Measurements from ENCODE around the gene SPARCL1. TPM values are rescaled to one million over a fixed set of nuclear protein-coding genes. Genes with fewer than 3 reads are reported as not detected.
"Not testable (repeated sequence)": the region's sequence is repeated elsewhere in the genome, so short reads cannot be mapped to it uniquely, and the experiment has no call there.

The SPARCL1 gene
- polyA plus RNA-seq (ENCODE audit: insufficient read length), result 183 TPM

- DNase-seq, result peak; percentile 84
These were observed at the start of gene SPARCL1 for GRCh38 chr4:87529187-87529586. SPARCL1 (minus strand) TSS chr4:87529376; CDS start chr4:87499574, 29,802 bp downstream.

GRCh38 chr4:87575983-87576382 lies 46.8 kb upstream of the SPARCL1 start:
- no peak for DNase-seq

- no peak for DNase-seq
These were observed 46.2 kb upstream of the SPARCL1 start for GRCh38 chr4:87575408-87575807.

- DNase-seq, result no peak
These were observed 45.8 kb upstream of the SPARCL1 start for GRCh38 chr4:87574996-87575395.

- DNase-seq, result not testable (repeated sequence)
These were observed 45.2 kb upstream of the SPARCL1 start for GRCh38 chr4:87574376-87574775.

DNA sequence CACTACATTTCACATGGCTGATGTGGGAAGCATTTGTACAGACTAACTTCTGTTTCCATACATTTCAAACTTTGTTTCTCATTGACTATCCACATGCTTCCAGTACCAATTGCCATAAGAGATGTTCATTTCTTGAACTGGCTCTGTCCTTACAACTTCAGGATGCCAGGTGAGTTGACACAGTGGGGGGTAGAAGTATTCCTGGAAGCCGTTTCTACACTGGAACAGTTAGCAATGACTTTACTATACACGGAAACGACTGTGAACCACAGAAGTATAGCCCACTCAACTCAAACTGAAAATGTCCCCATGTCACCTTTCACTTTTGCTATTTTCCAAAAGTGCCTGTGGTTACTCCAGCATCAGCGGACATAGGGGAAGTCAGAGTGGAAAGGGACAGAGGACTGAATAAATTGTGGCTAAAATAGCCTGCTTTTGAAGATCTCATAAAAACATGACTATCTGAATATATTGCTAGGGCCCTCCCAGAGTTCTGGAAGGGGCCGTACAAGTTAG lies 41.2 kb upstream of the SPARCL1 start:
- DNase-seq, result no peak

GRCh38 chr4:87567191-87567590 lies 38.0 kb upstream of the SPARCL1 start:
- DNase-seq, result no peak

DNA sequence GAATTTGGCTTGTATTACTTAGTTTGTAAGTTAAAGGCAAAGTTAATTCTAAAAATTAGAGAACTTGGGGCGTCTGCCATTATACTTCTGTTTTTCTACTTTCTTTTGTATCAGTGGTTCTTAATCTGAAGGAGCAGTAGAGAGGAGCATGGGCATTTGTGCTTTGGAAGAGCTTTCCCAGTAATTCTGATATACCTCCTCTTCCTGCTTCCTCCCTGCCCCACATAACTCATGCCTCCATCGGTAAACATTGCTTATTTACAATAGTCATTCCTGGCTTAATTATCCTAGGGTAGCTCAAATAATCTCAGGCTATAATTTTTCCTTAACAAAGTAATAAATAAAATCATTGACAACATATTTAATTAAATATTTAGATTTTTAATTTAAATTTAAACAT lies 37.1 kb upstream of the SPARCL1 start:
- no peak for DNase-seq

GRCh38 chr4:87565746-87566145 lies 36.6 kb upstream of the SPARCL1 start:
- DNase-seq, result no peak

DNA sequence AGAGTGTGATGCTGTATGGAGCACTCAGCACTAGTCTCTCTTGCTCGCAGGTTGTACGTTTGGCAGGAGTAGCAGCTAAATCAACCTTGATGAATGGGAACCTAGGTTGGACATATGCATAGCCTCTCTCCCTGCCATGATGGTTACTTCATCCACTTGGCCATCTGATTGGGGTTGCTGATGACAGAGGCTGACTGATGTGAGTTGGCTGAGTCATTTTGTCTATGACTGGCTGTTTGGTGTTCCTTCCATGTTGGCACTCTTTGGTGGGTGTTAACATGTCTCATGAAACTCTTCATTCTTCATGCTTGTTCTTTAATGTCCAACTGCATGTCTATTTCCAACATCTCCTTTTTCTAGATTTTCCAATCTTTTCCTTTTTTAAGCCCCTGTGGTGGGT lies 31.6 kb upstream of the SPARCL1 start:
- DNase-seq, result no peak

GRCh38 chr4:87559090-87559837 lies 30.1 kb upstream of the SPARCL1 start:
- no peak for DNase-seq

GRCh38 chr4:87557348-87557747 lies 28.2 kb upstream of the SPARCL1 start:
- DNase-seq, result no peak

GRCh38 chr4:87555773-87556619 lies 26.8 kb upstream of the SPARCL1 start:
- DNase-seq, result no peak

- DNase-seq, result no peak
These were observed 24.0 kb upstream of the SPARCL1 start for GRCh38 chr4:87553182-87553581.

DNA sequence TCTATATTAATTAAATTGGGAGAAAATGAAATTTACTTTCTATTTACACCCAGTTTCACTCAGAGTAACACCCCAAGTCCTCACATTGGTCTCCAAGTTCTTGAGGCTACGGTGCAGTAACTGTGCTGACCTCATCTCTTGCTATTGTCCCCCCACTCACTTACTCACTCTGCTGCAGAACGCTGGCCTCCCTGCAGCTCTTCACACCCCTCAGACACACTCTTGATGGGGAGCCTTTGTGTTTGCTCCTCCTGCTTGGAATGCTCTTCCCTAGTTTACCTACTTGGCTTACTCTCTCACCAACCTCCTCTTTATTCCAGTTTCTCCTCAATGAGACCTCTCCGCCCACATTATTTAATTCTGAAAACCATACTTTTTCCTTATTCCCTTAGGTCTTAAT lies 22.2 kb upstream of the SPARCL1 start:
- no peak for DNase-seq

DNA sequence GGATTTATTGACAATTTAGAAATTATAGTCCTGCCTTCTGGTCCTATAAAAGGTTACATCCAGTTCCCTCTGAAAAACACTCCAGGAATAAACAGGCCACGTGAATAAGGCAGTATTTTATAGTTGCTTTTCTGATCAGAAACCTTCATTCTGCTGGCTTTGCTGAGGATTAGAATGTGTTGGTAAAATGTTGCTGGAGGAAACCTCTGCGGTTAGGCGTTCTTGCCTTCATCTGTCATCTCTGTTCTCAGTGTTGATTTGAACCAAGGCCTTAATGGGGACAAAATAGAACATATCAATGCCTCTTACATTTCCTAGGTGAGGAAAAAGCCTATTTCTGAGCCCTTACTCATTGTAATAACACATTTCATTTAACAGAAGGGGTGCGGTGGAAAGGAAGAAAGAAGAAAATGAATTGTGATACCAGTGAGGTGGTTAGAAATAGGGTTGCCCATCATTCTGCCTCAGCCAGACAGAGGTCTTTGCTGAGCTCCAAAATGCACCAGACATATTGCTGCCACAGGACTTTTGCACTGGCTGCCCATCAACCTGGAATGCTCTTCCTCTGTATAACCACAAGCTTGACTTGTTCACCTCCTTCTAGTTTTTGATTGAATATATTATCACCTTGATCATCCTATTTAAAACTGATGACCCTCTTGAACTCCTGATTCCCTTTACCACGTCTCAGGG lies 18.0 kb upstream of the SPARCL1 start:
- DNase-seq, result no peak

DNA sequence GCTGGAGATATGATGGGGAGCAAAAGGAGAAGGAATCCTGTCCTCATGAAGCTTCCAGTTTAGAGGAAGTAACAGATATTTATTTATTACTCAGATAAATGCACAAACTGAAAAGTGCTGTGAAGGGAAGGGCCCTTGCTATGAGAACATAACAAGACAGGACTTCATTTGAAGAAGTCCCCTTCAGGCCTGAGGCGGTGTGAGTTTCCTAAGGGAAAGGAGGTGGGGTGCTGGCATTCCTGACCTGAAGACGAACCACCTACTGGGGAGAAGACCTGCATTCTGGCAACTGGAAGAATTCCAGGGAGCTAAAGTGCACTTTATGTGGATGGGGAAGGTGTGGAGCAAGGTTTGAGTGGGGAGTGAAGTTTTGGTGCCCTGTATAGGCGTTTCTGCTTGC lies 15.9 kb upstream of the SPARCL1 start:
- DNase-seq, result no peak

- DNase-seq, result peak; percentile 66
These were observed 14.8 kb upstream of the SPARCL1 start for GRCh38 chr4:87543835-87544461.

- no peak for DNase-seq
These were observed 13.6 kb upstream of the SPARCL1 start for GRCh38 chr4:87542734-87543312.

DNA sequence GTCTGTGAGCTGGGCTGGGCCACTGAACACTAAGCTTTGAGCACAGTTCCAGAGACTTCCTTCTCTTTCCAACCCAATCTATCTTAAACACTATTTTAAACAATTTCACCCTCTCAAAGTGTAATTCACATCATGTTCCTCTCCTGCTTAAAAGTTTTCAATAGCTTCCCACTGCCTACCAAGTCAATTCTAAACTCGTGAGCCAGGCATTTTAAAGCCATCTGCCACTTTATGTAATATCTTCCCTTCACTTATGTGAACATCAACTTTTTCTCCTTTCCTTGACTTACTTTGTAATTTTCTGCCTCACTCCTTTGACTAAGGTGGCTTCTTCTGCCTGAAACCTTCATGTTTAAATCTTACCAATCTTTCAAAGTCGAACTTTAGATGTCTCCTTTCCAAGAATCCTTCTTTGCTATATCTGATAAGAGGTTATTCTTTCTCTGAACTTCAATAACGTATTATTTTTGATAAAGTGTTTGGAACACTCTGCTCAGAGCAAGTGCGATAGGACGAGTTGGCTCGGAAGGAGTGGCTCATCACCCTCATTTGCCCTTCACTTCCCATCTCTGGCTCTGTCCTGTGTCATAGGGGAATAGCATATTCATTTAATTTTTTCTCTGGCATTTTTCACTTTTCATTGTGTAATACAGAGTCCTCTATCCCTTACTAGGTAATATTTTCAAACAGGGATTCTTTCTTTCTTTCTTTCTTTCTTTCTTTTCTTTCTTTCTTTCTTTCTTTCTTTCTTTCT lies 13.0 kb upstream of the SPARCL1 start:
- DNase-seq, result no peak

GRCh38 chr4:87541521-87541920 lies 12.3 kb upstream of the SPARCL1 start:
- DNase-seq, result no peak

Measured in hindlimb muscle (tissue), 1 donor.